Measurements from ENCODE around the gene ARHGAP32. TPM values are rescaled to one million over a fixed set of nuclear protein-coding genes. Genes with fewer than 3 reads are reported as not detected.

The ARHGAP32 gene
- total and polyA plus RNA-seq, 2 experiments from 2014 or later: 9.9 to 17.3 TPM

DNA sequence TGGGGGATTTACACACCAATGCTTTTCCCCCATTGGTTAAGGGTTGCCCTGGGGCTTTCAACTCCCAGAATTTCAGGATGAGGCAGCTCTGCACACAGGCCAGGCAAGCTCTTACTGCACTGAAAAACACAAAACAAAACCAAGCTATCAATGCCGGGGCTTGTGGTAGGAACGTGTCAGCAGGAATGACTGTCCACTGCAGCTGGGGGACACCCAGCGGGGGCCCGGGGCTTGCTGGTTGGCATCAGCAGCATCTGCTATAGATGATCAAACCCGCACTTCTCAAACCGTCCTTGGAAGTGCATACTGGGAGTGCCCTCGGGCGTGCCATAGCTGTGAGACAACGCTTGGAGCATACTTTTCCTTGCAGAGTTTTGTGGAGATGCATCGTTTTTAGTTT is 257.2 kb downstream of the ARHGAP32 start:
- no peak overlapping the region for H3K4me2 ChIP-seq
- H3K4me3 ChIP-seq: no peak overlapping the region
- no peaks in the 10 kb centered on the region for H3K79me2 ChIP-seq
- TF ChIP-seq, protein P1, sequence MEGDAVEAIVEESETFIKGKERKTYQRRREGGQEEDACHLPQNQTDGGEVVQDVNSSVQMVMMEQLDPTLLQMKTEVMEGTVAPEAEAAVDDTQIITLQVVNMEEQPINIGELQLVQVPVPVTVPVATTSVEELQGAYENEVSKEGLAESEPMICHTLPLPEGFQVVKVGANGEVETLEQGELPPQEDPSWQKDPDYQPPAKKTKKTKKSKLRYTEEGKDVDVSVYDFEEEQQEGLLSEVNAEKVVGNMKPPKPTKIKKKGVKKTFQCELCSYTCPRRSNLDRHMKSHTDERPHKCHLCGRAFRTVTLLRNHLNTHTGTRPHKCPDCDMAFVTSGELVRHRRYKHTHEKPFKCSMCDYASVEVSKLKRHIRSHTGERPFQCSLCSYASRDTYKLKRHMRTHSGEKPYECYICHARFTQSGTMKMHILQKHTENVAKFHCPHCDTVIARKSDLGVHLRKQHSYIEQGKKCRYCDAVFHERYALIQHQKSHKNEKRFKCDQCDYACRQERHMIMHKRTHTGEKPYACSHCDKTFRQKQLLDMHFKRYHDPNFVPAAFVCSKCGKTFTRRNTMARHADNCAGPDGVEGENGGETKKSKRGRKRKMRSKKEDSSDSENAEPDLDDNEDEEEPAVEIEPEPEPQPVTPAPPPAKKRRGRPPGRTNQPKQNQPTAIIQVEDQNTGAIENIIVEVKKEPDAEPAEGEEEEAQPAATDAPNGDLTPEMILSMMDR (IDR thresholded peaks at IDR 0.05; ENCODE audit: poor library complexity): no peak
- TF ChIP-seq EZH2phosphoT487 (IDR thresholded peaks at IDR 0.05; ENCODE audit: low read depth, severe bottlenecking, unreplicated experiment) (no peak), EZH2 (IDR thresholded peaks at IDR 0.05; ENCODE audit: borderline replicate concordance) (no peak)
- no peak overlapping the region for H3K27ac ChIP-seq
- H3K4me1 ChIP-seq (ENCODE audit: insufficient read depth): no peaks in the 10 kb centered on the region
- no peaks in the 10 kb centered on the region for H4K20me1 ChIP-seq (ENCODE audit: insufficient read depth, poor library complexity, severe bottlenecking)
- H3K9me3 ChIP-seq (ENCODE audit: low read depth): no peaks in the 10 kb centered on the region
- no peak overlapping the region for H2AFZ ChIP-seq
- 91% methylated on average over 10 of the region's 10 CpGs for WGBS (ENCODE audit: low lambda C conversion rate, missing lambda C conversion rate)
- H3K27me3 ChIP-seq: no peaks in the 10 kb centered on the region
- DNase-seq (ENCODE audit: low spot score): no peak
- no peaks in the 10 kb centered on the region for H3K36me3 ChIP-seq (replicated peaks; ENCODE audit: insufficient read depth, low read depth)
- H3K9me2 ChIP-seq (replicated peaks; ENCODE audit: insufficient read depth): no peaks in the 10 kb centered on the region

DNA sequence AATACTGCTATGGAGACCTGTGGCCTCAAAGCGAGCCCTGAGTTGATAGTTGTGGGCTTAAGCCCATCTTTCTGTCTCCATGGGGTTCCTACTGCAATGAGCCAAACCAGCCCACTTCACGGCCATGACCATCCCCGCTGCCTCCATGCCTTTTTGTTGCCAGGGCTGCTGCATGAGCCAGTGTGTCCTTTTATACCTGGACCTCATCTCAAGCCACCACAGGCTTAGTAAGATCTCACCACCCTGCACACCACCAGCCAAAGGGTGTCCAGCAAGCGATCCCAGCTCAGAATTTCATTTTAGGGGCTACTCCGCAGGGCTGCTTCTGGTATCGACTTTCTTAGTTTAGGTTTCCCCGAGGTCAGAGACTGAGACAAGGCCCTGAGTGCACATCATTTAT is 257.8 kb downstream of the ARHGAP32 start:
- DNase-seq (ENCODE audit: low spot score): no peak
- no peak overlapping the region for H3K4me2 ChIP-seq
- TF ChIP-seq EZH2phosphoT487 (IDR thresholded peaks at IDR 0.05; ENCODE audit: low read depth, severe bottlenecking, unreplicated experiment): no peak
- TF ChIP-seq, protein P1 (IDR thresholded peaks at IDR 0.05; ENCODE audit: poor library complexity): no peak
- TF ChIP-seq EZH2 (IDR thresholded peaks at IDR 0.05; ENCODE audit: borderline replicate concordance): no peak
- WGBS (ENCODE audit: low lambda C conversion rate, missing lambda C conversion rate): 87% methylated on average over 7 of the region's 7 CpGs
- H3K36me3 ChIP-seq (replicated peaks; ENCODE audit: insufficient read depth, low read depth): no peaks in the 10 kb centered on the region
- no peaks in the 10 kb centered on the region for H4K20me1 ChIP-seq (ENCODE audit: insufficient read depth, poor library complexity, severe bottlenecking)
- H2AFZ ChIP-seq: no peak overlapping the region
- H3K4me3 ChIP-seq: no peak overlapping the region
- H3K9me3 ChIP-seq (ENCODE audit: low read depth): no peaks in the 10 kb centered on the region
- H3K4me1 ChIP-seq (ENCODE audit: insufficient read depth): no peaks in the 10 kb centered on the region
- H3K27ac ChIP-seq: no peak overlapping the region
- no peaks in the 10 kb centered on the region for H3K27me3 ChIP-seq
- no peaks in the 10 kb centered on the region for H3K79me2 ChIP-seq
- H3K9me2 ChIP-seq (replicated peaks; ENCODE audit: insufficient read depth): no peaks in the 10 kb centered on the region

DNA sequence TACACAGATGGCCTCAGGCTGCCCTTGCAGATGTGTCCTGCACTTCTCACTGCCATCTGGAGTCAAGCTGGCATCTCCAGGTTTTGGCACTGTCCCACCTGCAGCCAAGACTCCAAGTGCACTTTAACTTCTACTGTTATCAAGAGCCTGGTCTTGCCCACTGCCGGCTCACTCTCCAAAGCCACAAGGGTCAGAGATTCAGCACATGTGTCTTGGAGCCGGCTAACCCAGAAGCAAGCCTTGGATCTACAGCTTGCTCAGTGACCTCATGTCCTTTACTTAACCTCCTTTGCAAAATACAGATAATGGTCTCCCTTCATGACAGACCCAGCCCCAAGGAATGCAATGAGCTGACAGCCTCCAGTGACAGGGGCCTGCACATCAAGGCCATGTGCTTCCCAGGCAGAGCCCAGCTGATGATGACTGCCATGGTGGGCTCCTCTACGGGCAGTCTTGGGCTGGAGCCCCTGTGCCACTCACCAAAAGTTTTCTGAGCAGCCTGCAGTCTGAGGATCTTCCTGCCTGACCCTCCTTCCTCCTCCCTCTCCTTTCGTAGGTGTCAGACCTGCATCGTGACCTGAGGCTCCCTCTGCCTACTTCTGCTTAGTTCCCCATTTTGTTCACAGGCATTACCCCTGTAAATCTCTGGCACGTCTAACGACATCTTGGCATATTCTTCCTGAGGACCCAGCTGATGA is 258.5 kb downstream of the ARHGAP32 start:
- DNase-seq (ENCODE audit: low spot score): no peak
- no peak overlapping the region for H3K4me3 ChIP-seq
- H3K9me2 ChIP-seq (replicated peaks; ENCODE audit: insufficient read depth): no peaks in the 10 kb centered on the region
- no peaks in the 10 kb centered on the region for H3K79me2 ChIP-seq
- H2AFZ ChIP-seq: no peak overlapping the region
- H3K27me3 ChIP-seq: no peaks in the 10 kb centered on the region
- no peaks in the 10 kb centered on the region for H3K9me3 ChIP-seq (ENCODE audit: low read depth)
- TF ChIP-seq EZH2 (IDR thresholded peaks at IDR 0.05; ENCODE audit: borderline replicate concordance): no peak
- TF ChIP-seq, protein P1 (IDR thresholded peaks at IDR 0.05; ENCODE audit: poor library complexity): no peak
- TF ChIP-seq EZH2phosphoT487 (IDR thresholded peaks at IDR 0.05; ENCODE audit: low read depth, severe bottlenecking, unreplicated experiment): no peak
- no peak overlapping the region for H3K27ac ChIP-seq
- no peak overlapping the region for H3K4me2 ChIP-seq
- WGBS (ENCODE audit: low lambda C conversion rate, missing lambda C conversion rate): 60% methylated on average over 7 of the region's 7 CpGs
- no peaks in the 10 kb centered on the region for H3K36me3 ChIP-seq (replicated peaks; ENCODE audit: insufficient read depth, low read depth)
- H4K20me1 ChIP-seq (ENCODE audit: insufficient read depth, poor library complexity, severe bottlenecking): no peaks in the 10 kb centered on the region
- H3K4me1 ChIP-seq (ENCODE audit: insufficient read depth): no peaks in the 10 kb centered on the region

Data from hepatocyte (in vitro differentiated cells).